Measurements from ENCODE around the gene IFI30.

The IFI30 gene

DNA sequence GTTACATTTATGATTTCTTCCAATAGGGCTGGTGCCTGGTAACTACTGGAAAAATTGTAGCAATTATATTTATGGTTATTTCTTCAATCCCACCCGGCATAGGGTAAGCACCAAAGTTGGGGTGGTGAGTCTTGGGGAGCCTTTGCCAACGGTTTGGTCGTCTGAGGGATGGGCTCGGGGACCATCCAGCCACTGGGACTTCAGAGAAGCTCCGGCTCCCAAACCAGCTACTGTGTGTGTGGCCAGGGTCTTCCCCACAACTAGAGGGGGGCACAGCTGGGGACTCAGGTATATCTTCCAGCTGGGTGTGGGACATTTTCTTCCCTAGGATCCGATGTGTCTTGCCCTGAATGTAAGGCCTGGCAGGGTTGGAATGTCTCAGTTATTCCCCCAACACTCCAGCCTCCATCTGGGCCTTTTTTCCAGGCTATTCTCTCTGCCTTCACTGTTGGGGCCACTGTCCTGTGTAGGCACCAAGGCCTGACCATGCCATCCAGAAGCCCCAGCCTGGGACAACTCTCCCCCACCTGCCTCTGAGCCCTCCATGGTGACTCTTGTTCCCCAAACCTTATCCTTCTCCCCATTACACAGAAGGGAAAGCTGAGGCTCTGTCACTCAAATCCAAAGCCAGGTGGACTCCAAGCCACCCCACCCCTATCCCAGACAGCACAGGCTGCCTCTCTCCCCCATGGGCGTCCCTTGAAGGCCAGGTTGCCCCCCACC is 1.1 kb upstream of the IFI30 start:
- DNase-seq: no peak

DNA sequence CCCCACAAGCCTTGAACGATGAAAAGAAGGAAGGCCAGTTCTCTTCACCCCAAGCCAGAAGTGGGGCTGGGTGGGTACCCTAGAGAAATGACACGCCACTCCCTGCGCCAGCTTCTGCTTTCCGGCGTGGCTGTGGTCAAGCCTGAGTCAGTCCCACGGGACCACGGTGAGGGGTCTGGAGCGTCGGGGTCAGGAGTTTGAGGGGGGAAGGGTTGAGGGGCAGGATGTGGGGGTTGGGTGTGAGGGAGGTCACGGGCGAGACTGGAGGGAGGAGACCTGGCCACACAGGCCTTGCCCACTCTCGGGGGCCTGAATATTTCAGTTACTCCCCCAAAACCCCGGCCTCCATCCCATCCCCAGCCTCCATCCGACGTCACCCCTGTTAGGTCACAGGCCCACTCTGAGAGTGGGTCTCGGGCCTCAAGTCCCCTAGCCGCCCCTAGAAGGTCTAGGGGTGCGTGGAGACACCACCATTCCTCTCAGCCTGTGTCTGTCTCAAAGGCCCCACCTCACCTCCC is 500 bp upstream of the IFI30 start:
- no peak for DNase-seq

DNA sequence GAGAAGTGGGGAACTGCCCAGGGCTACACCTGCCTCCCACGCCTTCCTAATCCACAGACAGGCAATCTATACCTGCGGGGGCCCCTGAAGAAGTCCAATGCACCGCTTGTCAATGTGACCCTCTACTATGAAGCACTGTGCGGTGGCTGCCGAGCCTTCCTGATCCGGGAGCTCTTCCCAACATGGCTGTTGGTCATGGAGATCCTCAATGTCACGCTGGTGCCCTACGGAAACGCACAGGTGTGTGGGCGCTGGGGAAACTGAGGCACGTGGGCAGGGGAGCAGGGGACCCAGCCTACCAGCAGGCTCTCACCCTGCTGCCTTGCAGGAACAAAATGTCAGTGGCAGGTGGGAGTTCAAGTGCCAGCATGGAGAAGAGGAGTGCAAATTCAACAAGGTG is 1.4 kb downstream of the IFI30 start:
- no peak for DNase-seq

DNA sequence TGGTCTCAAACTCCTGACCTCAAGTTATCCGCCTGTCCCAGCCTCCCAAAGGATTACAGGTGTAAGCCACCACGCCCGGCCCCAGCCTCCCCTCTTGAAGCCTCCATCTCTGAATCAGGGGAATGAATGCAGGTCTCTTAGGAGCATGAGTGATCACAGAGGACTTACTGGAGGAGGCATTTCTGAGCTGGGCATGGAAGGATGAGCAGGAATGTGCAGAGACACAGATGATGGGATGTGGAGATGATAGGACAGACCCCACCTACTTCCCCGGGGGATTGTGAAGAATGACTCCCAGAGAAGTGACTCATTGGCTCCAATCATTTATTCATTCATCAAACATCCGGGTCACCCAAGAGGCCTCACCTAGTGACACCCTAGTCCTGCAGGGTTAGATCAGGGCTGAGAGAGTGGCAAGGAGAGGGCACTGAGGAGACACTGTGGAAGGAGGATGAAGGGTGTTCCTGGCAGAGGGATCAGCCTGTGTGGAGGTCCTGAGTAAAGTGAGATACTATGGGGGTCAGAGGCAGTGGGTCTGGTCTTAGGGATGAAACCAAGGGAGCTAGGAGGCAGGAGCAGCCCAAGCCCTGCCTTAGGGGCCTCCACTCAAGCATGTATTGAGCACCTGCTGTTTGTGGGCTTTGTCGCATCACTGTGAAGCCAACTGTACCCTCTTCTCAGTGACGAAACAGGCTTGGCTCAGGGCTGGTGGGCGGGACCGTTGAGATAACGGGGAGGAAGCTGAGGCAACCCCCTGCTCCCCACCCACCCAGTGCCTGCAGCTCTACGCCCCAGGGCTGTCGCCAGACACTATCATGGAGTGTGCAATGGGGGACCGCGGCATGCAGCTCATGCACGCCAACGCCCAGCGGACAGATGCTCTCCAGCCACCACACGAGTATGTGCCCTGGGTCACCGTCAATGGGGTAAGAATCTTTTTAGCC is 3.0 kb downstream of the IFI30 start:
- DNase-seq: no peak

DNA sequence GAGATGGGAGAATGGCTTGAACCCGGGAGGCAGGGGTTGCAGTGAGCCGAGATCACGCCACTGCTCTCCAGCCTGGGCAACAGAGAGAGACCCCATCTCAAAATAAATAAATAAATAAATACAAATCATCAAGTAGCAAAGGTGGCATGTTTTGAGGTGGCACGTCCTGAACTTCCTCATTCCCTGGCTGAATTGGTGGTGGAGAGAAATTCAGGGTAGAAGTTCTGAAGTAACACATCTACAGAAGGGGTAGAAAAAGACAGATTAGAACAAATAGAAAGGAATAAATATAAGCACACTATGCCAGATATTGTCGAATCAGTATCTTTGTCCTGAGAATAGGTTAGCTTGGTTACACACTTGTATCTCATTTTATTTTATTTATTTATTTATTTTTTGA is 6.3 kb downstream of the IFI30 start:
- no peak for DNase-seq

DNA sequence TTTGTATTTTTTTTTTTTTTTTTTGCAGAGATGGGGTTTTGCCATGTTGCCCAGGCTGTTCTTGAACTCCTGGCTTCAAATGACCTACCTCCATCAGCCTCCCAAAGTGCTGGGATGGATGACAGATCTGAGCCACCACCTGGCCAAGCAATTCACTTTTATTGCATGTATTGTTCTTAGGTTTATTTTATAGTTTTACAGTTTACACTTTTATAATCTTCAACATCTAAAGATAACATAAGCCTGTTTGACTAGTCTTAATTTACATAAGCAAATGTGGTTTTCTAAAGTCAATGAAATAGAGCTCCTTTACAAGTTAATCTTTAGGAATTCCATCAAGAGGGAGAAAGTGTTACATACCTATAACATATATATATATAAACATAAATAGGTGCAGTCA is 9.9 kb downstream of the IFI30 start:
- no peak for DNase-seq

DNA sequence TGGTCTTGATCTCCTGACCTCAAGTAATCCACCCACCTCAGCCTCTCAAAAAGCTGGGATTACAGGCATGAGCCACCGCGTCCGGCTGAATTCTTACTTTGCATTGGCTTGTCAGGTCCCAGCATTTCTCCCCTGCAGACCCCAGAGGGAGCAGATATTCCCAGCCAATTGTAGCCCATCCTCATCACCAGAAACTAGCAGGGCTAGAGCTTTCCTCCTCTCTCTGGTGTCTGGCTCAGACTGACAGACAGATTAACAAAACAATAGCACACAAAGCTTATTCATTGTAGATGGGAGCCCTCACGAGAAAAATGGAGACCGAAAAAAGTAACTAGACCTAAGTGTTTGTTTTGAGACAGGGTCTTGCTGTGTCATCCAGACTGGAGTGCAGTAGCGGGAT is 11.9 kb downstream of the IFI30 start:
- DNase-seq: no peak

DNA sequence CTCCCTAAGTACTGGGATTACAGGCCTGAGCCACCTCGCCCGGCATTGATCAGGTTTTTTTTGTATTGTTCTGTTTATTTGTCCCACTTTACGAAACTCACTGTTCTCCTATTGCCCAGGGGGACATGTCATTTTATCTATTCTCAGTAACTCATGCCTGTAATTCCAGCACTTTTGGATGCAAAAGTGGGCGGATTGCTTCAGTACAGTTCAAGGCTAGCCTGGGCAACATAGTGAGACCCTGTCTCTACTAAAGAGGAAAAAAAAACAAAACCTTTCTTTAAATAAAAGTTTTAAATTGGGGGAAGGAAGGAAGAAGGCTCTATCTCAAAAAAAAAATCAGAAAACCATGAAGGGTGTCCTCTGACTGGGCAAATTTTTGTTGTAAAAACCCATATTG is 16.7 kb downstream of the IFI30 start:
- no peak for DNase-seq

DNA sequence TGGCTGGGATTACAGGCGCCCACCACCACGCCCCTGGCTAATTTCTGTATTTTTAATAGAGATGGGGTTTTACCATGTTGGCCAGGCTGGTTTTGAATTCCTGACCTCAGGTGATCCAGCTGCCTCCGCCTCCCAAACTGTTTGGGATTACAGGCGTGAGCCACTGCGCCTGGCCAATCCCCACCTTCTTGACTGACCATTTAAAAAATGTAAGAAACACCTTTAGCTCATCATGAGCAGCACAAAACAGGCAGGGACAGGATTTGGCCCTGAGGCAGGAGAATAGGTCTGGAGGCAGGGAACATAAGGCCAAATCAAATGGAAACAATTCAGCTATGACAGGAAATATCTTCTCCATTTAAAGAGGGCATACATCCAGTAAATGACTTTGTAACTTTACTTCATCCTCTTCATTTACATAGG is 18.0 kb downstream of the IFI30 start:
- no peak for DNase-seq

DNA sequence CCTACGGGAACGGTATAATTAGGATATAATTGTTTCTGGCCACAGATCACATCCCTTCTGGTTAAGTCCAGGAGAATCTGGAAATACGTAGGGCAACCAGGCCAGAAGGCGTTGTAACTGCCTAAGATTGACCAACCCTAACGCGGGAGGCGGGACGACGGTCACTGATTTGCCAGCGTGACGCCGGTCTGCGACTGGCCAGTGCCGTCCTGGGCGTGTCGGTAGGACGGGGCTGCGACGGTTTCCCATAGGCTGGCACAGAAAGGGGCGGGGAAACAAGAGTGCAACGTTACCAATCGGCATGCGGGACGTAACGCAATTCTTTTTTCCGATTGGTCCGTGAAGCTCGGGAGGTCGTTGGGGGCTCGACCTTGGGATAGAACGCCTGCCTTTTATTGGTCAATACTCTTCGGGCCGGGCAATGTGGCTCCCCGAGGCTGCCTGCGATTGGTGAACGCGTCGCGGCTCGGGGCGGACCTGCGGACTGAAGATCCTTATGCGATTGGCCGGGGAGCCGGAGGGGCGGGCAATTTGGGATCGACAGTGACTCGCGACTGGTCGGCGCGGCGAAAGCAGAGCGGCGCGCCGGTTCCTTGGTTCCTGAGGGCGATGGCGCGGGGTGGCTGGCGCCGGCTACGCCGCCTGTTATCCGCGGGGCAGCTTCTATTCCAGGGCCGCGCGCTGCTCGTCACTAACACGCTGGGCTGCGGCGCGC is 19.2 kb downstream of the IFI30 start, which contains the start of gene MPV17L2:
Gene MPV17L2 (plus strand): TSS at position 546 of the 715 bp plus-strand sequence. CDS start 64 bp downstream, at position 610.
- DNase-seq: peak; percentile 90

DNA sequence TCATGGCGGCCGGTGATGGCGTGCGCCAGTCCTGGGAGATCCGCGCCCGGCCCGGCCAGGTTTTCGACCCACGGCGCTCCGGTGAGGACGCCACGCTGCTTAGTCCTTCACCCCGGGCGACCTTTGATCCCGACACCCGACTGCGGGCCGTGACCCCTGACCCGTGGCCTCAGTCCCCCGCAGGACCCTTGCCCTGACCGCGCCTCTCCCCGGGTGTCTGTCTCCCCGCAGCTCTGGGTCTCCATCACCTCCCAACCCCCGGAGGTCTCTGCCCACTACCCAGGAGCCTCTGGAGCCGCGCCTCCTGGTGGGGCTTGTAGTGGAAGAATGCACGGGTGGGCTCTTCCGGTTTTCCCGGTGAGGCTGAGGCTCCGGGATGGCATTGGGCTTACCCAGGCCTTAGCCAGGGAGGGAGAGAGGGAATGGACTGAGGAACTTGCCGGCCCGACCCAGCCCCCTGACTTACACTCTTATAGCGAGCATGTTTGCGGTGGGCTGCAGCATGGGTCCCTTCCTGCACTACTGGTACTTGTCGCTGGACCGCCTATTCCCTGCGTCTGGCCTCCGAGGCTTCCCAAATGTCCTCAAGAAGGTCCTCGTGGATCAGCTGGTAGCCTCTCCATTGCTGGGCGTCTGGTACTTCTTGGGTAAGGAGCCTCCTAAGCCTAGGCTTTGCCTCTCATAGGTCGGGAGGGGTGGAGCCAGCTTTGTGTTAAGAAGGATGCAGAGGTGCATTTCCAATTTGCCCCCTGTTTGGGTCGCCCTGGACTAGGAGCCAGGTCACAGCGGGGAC is 20.0 kb downstream of the IFI30 start:
- DNase-seq: no peak

DNA sequence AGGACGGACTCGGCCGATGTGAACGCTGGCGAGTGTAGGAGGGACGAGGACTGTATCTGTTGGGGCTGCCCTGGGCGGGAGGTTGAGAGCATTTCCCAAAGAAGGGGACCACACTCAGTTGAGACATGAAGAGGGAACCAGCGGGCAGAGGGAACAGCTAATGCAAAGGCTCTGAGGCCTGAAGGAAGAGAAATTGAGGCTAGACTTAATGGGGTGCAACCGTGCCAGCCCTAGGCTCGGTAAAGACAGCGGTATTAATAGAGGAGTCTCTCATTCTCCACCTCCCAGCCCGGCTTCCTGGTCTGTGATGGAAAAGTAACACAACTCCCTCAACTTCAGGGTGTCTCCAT is 20.5 kb downstream of the IFI30 start:
- no peak for DNase-seq

DNA sequence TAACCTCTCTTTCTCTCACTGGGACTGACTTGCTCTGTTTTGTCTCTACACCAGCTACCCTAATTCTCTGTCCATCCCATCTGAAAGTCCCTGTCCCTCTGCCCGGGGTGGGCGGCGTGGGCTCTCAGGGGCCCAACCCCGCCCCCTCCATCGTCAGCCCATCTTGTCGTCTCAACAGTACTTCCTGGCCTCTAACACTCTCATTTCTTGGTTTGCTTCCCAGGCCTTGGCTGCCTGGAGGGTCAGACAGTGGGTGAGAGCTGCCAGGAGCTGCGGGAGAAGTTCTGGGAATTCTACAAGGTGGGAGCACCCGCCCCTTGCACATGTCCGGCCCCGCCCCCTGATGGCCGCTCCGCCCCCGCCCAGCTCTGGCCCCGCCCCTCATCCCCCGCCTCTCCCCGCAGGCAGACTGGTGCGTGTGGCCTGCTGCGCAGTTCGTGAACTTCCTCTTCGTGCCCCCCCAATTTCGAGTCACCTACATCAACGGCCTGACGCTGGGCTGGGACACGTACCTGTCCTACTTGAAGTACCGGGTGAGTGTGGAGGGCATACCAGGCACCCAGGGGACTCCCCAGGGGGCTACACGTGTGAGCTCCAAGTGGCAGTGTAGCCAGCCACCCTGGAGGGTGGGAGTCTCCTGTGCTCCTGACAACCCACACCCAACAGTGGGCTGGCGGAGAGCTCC is 21.1 kb downstream of the IFI30 start:
- DNase-seq: no peak

DNA sequence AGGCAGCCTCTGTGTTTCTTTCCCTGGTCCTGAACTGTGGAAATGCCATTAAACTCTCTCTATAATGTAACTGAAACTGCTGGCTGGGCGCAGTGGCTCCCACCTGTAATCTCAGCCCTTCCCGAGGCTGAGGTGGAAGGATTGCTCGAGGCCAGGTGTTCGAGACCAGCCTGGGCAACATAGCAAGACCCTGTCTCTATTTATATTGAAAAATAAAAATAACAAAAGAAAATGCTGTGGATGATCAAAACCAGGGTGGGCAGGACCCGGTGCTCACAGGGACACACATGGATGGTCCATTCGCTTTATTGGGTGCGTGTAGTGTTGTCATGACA is 22.9 kb downstream of the IFI30 start:
- DNase-seq: no peak

DNA sequence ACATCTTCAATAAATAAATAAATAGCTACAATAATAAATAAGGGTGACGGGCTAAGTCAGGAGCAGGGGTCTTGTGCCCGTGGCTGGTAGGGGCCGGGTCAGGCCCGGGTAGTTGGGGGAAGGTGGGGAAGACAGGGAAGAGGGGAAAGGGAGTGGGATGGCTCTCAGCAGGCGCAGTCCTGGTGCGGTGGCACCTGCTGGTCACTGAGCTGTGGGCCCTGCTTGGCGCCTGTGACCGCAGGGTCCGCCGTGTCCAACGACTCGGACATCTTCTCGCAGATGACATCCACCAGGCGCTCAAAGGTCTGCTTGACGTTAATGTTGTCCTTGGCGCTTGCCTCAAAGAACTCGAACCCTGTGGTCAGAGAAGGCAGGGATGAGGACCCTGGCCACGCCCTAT is 23.7 kb downstream of the IFI30 start:
- DNase-seq: no peak

DNA sequence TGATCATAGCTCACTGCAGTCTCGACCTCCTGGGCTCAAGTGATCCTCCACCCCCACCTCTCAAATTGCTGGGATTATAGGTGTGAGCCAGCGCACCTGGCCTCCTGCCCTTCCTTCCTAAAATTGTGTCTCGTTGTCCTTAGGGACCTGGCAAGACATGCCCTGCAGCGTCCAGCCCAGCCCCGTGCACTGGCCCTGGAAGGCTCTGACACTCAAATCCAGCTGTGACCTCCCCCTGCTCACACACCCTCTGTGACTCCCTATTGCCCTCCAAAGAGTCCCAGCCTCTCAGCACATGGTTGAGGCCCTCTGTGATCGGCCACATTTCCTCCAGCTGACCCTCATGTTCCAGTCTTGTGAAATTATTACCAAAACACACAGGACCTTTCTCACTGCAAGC is 24.3 kb downstream of the IFI30 start:
- DNase-seq: no peak

DNA sequence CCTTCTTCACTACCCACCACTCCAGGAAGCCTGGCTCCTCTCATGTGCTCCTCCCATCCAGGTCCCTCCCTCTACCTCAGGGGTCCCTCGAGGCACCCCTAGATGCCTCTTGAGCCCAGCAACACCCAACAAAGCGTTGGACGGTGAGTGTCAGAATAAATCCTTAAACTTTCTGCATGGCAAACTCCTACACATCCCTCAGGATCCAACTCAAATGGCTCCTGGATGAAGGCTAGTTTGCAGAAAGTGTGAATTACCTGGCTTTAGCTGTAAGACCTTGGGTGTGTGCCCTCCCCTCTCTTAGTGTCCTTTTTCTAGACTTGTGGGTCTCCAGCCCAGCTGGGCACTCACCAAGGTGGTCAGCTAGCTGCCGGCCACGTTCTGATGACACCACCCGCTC is 24.8 kb downstream of the IFI30 start:
- DNase-seq: no peak

DNA sequence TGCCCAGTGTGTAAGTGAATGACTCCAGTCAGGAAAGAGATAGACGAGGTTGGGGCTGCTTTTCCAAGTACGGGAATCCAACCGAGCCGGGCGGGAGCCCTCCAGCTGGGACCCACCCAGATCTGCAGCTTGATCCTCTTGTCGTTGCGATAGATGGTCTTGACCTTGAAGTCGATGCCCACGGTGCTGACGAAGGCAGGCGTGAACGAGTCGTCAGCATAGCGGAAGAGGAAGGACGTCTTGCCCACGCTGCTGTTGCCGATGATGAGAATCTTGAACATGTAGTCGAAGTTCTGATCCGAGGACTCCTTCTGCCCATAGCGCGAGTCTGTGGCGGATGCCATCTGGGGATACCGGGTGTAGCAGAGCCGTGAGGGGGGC is 28.8 kb downstream of the IFI30 start:
- no peak for DNase-seq

DNA sequence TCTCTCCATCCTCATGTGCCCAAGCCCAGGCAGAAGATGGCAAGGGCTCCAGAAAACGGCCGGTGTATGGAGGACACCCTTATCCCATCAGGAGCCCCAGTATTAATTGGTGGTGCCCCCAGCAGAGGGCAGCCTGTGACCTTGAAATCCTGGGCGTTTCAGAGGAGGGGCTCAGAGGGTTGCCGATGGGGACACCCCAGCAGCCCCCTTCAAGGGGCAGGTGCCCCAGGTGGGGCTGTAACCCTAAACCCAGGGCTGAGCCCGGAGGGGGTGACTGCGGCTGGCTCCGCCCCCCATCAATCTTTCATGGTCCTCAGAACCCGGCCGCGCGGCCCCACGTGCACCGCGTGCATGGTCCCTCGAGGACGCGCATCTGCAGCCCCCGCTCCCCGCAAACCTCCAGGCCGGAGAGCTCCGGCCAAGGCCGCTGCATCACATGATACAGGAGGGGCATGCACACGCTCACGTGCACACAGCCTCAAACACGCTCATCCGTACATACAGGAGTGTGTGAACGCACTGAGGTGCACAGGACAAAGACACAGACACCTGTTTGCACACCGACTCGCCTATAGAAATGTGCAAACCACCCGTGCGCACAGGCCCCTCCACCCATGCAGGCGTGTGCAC is 29.3 kb downstream of the IFI30 start:
- no peak for DNase-seq

DNA sequence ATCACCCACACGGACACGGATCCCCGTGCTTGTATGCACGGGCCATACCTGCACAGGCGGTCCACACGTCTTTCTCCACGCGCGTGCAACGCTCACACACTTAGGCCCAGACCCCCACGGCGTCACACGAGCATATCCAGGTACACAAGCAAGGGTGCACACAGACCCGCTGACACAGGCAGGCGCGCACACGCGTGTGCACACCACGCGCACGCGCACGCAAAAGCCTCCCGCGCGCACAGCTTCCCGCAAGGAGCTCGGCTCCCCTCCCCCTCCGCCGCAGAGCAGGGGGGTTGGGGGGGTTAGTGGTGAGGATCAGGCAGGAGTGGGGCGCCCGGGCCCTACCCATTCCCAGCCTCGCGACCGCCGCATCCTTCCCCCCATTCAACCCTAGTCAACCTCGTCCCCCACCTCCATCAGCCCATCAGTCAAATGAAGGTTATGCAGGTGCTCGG is 29.8 kb downstream of the IFI30 start:
- DNase-seq: no peak

DNA sequence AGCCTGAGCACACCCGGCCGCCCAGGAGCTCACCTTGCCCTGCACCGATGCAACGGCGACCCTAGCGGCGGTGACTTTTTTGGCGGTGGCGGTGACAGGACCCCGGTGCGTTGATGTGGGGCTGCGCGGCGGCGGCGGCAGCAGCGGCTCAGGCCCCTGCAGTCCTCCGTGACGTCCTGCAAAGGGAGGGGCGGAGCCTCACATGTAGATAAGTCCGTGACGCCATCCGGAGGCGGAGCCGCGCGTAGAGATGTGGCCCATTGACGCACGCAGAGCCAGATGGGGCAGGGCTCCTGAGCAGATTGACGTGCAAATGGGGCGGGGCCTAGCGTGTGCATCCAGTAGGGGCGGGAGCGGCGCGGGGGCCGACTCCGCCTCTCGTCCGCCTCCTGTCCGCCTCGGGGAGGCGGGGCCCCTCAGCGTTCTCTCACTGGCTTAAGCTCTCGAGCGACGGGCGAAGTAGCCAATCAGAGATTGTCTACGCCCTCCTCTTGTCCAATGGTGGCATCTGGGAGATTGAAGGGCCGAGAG is 30.3 kb downstream of the IFI30 start, which contains the start of gene RAB3A:
Gene RAB3A (minus strand): TSS at position 180 of the 531 bp plus-strand sequence. CDS start 1,302 bp downstream, outside the sequence.
- DNase-seq: peak; percentile 87
